ENCODE measurements around the gene KLHL24.
"Not testable (repeated sequence)": the region's sequence is repeated elsewhere in the genome, so short reads cannot be mapped to it uniquely, and the experiment has no call there.

The KLHL24 gene

GRCh38 chr3:183636221-183637105 is 1.0 kb downstream of the KLHL24 start:
- peak; percentile 89 to 97 for DNase-seq

- DNase-seq = no peak
These were observed 1.7 kb downstream of the KLHL24 start for GRCh38 chr3:183637106-183637486.

GRCh38 chr3:183637633-183638032 is 2.2 kb downstream of the KLHL24 start:
- DNase-seq = not testable (repeated sequence)

GRCh38 chr3:183638101-183638852 is 2.9 kb downstream of the KLHL24 start:
- DNase-seq = no peak

- DNase-seq = not testable (repeated sequence)
These were observed 5.2 kb downstream of the KLHL24 start for GRCh38 chr3:183640635-183641034.

- no peak for DNase-seq
These were observed 6.5 kb downstream of the KLHL24 start for GRCh38 chr3:183641882-183642281.

- DNase-seq = no peak
These were observed 8.8 kb downstream of the KLHL24 start for GRCh38 chr3:183644244-183644643.

- DNase-seq = no peak
These were observed 9.8 kb downstream of the KLHL24 start for GRCh38 chr3:183645254-183645653.

GRCh38 chr3:183650554-183650953 is 15.1 kb downstream of the KLHL24 start:
- DNase-seq = no peak

GRCh38 chr3:183653209-183654064 is 18.0 kb downstream of the KLHL24 start:
- DNase-seq = no peak

GRCh38 chr3:183654727-183655126 is 19.3 kb downstream of the KLHL24 start:
- DNase-seq = no peak

- DNase-seq = no peak
These were observed 26.7 kb downstream of the KLHL24 start for GRCh38 chr3:183662099-183662498.

- peak in 1 of 2 experiments; percentile 16 for DNase-seq
These were observed 29.5 kb downstream of the KLHL24 start for GRCh38 chr3:183664913-183665381.

- DNase-seq = no peak
These were observed 44.6 kb downstream of the KLHL24 start for GRCh38 chr3:183680061-183680460.

- no peak for DNase-seq
These were observed 52.3 kb downstream of the KLHL24 start for GRCh38 chr3:183687705-183688104.

GRCh38 chr3:183688874-183689273 is 53.5 kb downstream of the KLHL24 start:
- no peak for DNase-seq

- DNase-seq = not testable (repeated sequence)
These were observed 54.2 kb downstream of the KLHL24 start for GRCh38 chr3:183689621-183690020.

GRCh38 chr3:183690402-183690995 is 55.1 kb downstream of the KLHL24 start:
- DNase-seq = no peak

GRCh38 chr3:183692436-183692835 is 57.0 kb downstream of the KLHL24 start:
- no peak for DNase-seq

- DNase-seq = no peak
These were observed 60.3 kb downstream of the KLHL24 start for GRCh38 chr3:183695569-183696364.

GRCh38 chr3:183697123-183697609 is 61.7 kb downstream of the KLHL24 start:
- DNase-seq = no peak
